Aorta (tissue), 5 donors: Measurements from ENCODE around the gene IL6R. TPM values are rescaled to one million over a fixed set of nuclear protein-coding genes. Genes with fewer than 3 reads are reported as not detected.

Source experiments
- ATAC-seq: fragments of 200-7000 bp; cut with Tn5 transposase; one replicate; pipeline ENCODE4 v1.9.1; 2022; ENCODE audit warnings: moderate library complexity; ENCODE audit not compliant: low FRiP score
- DNase-seq, 2 donors: peaks; one replicate each; pipeline ENCODE4 v3.0.0-alpha.2; 2020
- H3K27ac ChIP-seq, 2 donors: one replicate each; pipeline ENCODE4 v1.5.1; 2013; ENCODE audit warnings: low read length in 2 of 2, mild to moderate bottlenecking in 2 of 2, moderate library complexity in 2 of 2, control low read depth in 1 of 2, inconsistent platforms in 1 of 2, low read depth in 1 of 2
- H3K27me3 ChIP-seq, 2 donors: one replicate each; pipeline ENCODE4 v1.6.1; 2013; ENCODE audit warnings: control low read depth in 1 of 2, low read length in 1 of 2, mild to moderate bottlenecking in 1 of 2, moderate library complexity in 1 of 2; ENCODE audit not compliant: insufficient read depth in 2 of 2, control insufficient read depth in 1 of 2
- H3K36me3 ChIP-seq, 2 donors: one replicate each; pipeline ENCODE4 v1.6.1; 2013; ENCODE audit warnings: control low read depth in 1 of 2, low read length in 1 of 2, mild to moderate bottlenecking in 1 of 2; ENCODE audit not compliant: insufficient read depth in 2 of 2, control insufficient read depth in 1 of 2
- H3K4me1 ChIP-seq, 2 donors: one replicate each; pipeline ENCODE4 v1.6.1; 2013; ENCODE audit warnings: low read length in 2 of 2, control low read depth in 1 of 2, mild to moderate bottlenecking in 1 of 2, moderate library complexity in 1 of 2; ENCODE audit not compliant: insufficient read depth in 2 of 2, control insufficient read depth in 1 of 2
- H3K4me3 ChIP-seq, 2 donors: one replicate each; pipeline ENCODE4 v1.5.1; 2013; ENCODE audit warnings: low read length in 2 of 2, control low read depth in 1 of 2, mild to moderate bottlenecking in 1 of 2
- H3K9me3 ChIP-seq: one replicate; pipeline ENCODE4 v1.6.1; 2013; ENCODE audit warnings: mild to moderate bottlenecking, low read length; ENCODE audit not compliant: control insufficient read depth
- WGBS, 2 donors: extraction: QIAGEN DNeasy Blood & Tissue Kit; methylation state at CpG; one replicate each; pipeline ENCODE4 v1.1.7; 2013; 5-methylcytosine and 5-hydroxymethylcytosine counted together
- intact Hi-C, 2 donors: fragments of 100-400 bp; cut with DNase I; formaldehyde crosslinking; loops; one replicate each; pipeline versions ENCODE4 v1.14.2 to v1.15.0; 2022
- polyA plus RNA-seq, 2 donors: library from polyadenylated mRNA; stranded (reverse); fragments of 200-250 nt; gene quantifications; one replicate each; pipeline ENCODE4 v1.2.3, GENCODE V29; 2013
- total RNA-seq, 2 donors: library from RNA; stranded (reverse); fragmentation: NEBNext Ultra II Directional; extraction: Animal tissue kit (Norgen Biotek cat#: 25700); gene quantifications; one replicate each; pipeline ENCODE4 v1.2.1, GENCODE V29; 2021
- donor health status: healthy with polysubstance abuse.
- donor health status: Bipolar disorder and iron deficiency.
- donor health status: DM: no; HTN: no; CAD: no.
- donor health status: DM: no; HTN: no; CAD: no.
- donor health status: DM: yes; HTN: yes; CAD: no.

The IL6R gene
- total and polyA plus RNA-seq, 4 donors = 3.6 to 18.2 (median 11.6) TPM

DNA sequence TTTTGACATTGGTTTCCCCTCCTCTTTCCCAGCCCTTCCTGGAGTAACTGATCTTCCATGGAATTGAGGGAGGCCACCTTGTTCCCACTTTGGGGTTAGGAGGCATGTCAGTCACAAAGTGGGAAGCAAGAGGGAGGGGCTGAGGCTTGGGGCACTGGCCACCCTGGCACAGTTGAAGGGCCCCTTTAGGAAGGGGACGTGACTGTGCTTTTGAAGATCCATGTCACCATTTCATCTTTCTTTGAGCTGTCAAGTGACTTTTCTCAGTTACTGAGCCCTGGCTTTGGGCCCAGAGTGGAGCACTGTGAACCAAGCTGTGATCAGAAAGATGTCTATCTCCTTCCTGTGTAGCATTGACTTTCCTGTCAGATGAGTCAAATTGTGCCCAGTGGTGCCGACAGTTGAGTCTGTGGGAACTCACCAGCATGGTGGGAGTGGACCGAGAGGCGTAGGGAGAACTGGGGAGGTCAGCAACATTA lies 58.4 kb downstream of the IL6R start:
- intact Hi-C loops = loop anchor here in 1 of 2 donors (10.0 kb wide), 1 partner anchor 59 kb away; the partner anchor contains the start of gene IL6R
- DNase-seq = peak; percentile 46 to 69
- Histone ChIP-seq H3K9me3 (no peaks in the 10 kb centered on the region), H3K4me1 (no peaks in the 10 kb centered on the region), H3K27me3 (no peaks in the 10 kb centered on the region), H3K27ac (no peak overlapping the region), H3K4me3 (no peak overlapping the region), H3K36me3 (no peaks in the 10 kb centered on the region)
- WGBS, 2 donors = 59 to 88% methylated on average over 4 of the region's 4 CpGs
- ATAC-seq = no peak

DNA sequence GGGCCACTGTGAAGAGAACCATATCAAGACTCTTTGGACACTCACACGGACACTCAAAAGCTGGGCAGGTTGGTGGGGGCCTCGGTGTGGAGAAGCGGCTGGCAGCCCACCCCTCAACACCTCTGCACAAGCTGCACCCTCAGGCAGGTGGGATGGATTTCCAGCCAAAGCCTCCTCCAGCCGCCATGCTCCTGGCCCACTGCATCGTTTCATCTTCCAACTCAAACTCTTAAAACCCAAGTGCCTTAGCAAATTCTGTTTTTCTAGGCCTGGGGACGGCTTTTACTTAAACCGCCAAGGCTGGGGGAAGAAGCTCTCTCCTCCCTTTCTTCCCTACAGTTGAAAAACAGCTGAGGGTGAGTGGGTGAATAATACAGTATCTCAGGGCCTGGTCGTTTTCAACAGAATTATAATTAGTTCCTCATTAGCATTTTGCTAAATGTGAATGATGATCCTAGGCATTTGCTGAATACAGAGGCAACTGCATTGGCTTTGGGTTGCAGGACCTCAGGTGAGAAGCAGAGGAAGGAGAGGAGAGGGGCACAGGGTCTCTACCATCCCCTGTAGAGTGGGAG lies 60.6 kb downstream of the IL6R start:
- intact Hi-C loops = loop anchor here in 1 of 2 donors (10.0 kb wide), 1 partner anchor 61 kb away; the partner anchor contains the start of gene IL6R
- no peak overlapping the region for H3K4me3 ChIP-seq
- no peaks in the 10 kb centered on the region for H3K4me1 ChIP-seq
- DNase-seq (peak in 1 of 2 donors; percentile 19), ATAC-seq (no peak)
- 60 to 67% methylated on average over 8 of the region's 8 CpGs for WGBS, 2 donors
- no peaks in the 10 kb centered on the region for H3K36me3 ChIP-seq
- H3K27me3 ChIP-seq = no peaks in the 10 kb centered on the region
- no peaks in the 10 kb centered on the region for H3K9me3 ChIP-seq
- no peak overlapping the region for H3K27ac ChIP-seq

DNA sequence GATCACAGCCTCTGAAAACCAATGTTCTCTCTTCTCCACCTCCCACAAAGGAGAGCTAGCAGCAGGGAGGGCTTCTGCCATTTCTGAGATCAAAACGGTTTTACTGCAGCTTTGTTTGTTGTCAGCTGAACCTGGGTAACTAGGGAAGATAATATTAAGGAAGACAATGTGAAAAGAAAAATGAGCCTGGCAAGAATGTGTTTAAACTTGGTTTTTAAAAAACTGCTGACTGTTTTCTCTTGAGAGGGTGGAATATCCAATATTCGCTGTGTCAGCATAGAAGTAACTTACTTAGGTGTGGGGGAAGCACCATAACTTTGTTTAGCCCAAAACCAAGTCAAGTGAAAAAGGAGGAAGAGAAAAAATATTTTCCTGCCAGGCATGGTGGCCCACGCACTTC lies 61.1 kb downstream of the IL6R start:
- intact Hi-C loops = loop anchor here in 1 of 2 donors (10.0 kb wide), 1 partner anchor 61 kb away; the partner anchor contains the start of gene IL6R

GRCh38 chr1:154466921-154467417 lies 61.8 kb downstream of the IL6R start:
- intact Hi-C loops = loop anchor here in 1 of 2 donors (10.0 kb wide), 1 partner anchor 62 kb away; the partner anchor contains the start of gene IL6R
- no peak overlapping the region for H3K27ac ChIP-seq
- peak in 1 of 2 donors; percentile 34 for DNase-seq

More for the DNA sequence above, 61.1 kb downstream of the IL6R start:
- whole genome bisulfite sequencing, 2 donors = 86 to 88% methylated on average over 3 of the region's 3 CpGs
- Histone ChIP-seq H3K4me3 (no peak overlapping the region), H3K27ac (no peak overlapping the region), H3K9me3 (no peaks in the 10 kb centered on the region), H3K36me3 (no peaks in the 10 kb centered on the region), H3K4me1 (no peaks in the 10 kb centered on the region), H3K27me3 (no peaks in the 10 kb centered on the region)
- ATAC-seq = no peak
- DNase-seq = no peak

DNA sequence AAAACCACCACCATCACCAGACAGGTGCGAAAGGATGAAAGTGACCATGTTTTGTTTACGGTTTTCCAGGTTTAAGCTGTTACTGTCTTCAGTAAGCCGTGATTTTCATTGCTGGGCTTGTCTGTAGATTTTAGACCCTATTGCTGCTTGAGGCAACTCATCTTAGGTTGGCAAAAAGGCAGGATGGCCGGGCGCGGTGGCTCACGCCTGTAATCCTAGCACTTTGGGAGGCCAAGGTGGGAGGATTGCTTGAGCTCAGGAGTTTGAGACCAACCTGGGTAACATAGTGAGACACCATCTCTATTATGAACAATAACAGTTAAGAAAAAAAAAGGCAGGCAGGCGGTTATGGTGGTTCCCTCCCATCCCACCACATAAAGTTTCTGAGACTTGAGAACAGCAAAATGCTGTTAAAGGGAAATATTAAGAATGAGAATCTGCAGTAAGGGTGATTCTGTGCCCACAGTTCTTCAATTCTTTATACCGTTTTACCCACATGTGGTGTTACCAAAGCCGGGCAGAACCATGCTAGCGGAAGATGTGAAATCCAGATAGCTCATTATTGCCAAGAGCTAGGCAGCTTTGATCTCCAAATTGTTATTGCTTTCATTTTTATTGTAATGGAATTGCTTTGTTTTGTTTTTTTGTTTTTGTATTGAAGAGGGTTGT lies 62.4 kb downstream of the IL6R start:
- intact Hi-C loops = loop anchor here in 1 of 2 donors (10.0 kb wide), 1 partner anchor 63 kb away; the partner anchor contains the start of gene IL6R
- H3K4me1 ChIP-seq = no peaks in the 10 kb centered on the region
- no peaks in the 10 kb centered on the region for H3K9me3 ChIP-seq
- DNase-seq (peak in 1 of 2 donors; percentile 57), ATAC-seq (no peak)
- no peak overlapping the region for H3K27ac ChIP-seq
- no peaks in the 10 kb centered on the region for H3K27me3 ChIP-seq
- no peaks in the 10 kb centered on the region for H3K36me3 ChIP-seq
- H3K4me3 ChIP-seq = no peak overlapping the region
- WGBS, 2 donors = 93 to 96% methylated on average over 11 of the region's 11 CpGs

More at GRCh38 chr1:154466921-154467417, 61.8 kb downstream of the IL6R start:
- WGBS, 2 donors = 59 to 65% methylated on average over 8 of the region's 8 CpGs
- H3K9me3 ChIP-seq = no peaks in the 10 kb centered on the region
- H3K36me3 ChIP-seq = no peaks in the 10 kb centered on the region
- H3K4me3 ChIP-seq = no peak overlapping the region
- H3K27me3 ChIP-seq = no peaks in the 10 kb centered on the region
- ATAC-seq = no peak
- H3K4me1 ChIP-seq = no peaks in the 10 kb centered on the region

DNA sequence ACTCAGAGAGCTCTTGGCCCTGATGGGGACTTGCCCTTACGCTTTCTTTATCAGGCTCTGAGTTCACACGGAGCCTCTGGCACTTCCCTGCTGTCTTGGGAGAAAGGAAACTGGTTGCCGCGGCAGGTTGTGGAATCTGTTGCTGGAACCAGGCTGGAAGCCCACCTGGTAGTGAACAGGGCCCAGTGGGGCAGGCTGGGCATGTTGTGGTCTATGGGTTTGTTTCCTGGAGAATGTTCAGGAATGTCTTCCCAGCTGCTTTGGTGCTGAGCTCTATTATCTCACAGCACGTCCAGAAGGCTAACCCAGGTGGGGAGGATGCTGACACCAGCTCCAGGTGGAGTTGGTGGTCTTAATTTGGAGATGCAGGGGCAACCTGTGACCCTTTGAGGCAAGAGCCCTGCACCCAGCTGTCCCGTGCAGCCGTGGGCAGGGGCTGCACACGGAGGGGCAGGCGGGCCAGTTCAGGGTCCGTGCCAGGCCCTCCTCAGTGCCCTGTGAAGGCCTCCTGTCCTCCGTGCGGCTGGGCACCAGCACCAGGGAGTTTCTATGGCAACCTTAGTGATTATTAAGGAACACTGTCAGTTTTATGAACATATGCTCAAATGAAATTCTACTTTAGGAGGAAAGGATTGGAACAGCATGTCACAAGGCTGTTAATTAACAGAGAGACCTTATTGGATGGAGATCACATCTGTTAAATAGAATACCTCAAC lies 63.5 kb downstream of the IL6R start:
- no peak for ATAC-seq
- 80 to 82% methylated on average over 12 of the region's 12 CpGs for WGBS, 2 donors
- Histone ChIP-seq H3K4me1 (no peaks in the 10 kb centered on the region), H3K4me3 (no peak overlapping the region), H3K27ac (no peak overlapping the region), H3K9me3 (no peaks in the 10 kb centered on the region), H3K36me3 (no peaks in the 10 kb centered on the region), H3K27me3 (no peaks in the 10 kb centered on the region)
- intact Hi-C loops = loop anchor here in 1 of 2 donors (10.0 kb wide), 1 partner anchor 64 kb away; the partner anchor contains the start of gene IL6R
- peak in 1 of 2 donors; percentile 57 for DNase-seq

GRCh38 chr1:154469844-154470560 lies 64.9 kb downstream of the IL6R start:
- no peak for DNase-seq
- H3K4me1 ChIP-seq = no peaks in the 10 kb centered on the region
- no peaks in the 10 kb centered on the region for H3K9me3 ChIP-seq
- no peak for ATAC-seq
- H3K27me3 ChIP-seq = no peaks in the 10 kb centered on the region
- H3K4me3 ChIP-seq = no peak overlapping the region
- no peak overlapping the region for H3K27ac ChIP-seq
- intact Hi-C loops = loop anchor here in 1 of 2 donors (10.0 kb wide), 1 partner anchor 65 kb away; the partner anchor contains the start of gene IL6R
- WGBS, 2 donors = 91% methylated on average over 10 of the region's 10 CpGs
- no peaks in the 10 kb centered on the region for H3K36me3 ChIP-seq

DNA sequence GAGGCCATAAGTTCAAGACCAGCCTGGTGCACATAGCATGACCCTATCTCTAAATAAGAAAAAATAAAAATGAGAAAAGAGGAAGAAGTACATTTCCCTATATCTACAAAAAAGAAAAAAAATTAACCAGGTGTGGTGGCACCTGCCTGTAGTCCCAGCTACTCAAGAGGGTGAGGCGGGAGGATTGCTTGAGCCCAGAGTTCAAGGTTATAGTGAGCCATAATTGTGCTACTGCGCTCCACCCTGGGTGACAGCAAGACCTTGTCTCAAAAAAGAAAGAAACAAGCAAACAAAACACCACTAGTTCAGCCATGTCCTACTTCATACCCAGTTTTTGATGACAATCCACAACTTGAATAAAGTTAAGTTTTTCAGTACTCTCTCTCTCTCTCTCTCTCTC lies 66.2 kb downstream of the IL6R start:
- Histone ChIP-seq H3K36me3 (no peaks in the 10 kb centered on the region), H3K27me3 (no peaks in the 10 kb centered on the region), H3K4me3 (no peak overlapping the region), H3K27ac (no peak overlapping the region), H3K4me1 (no peaks in the 10 kb centered on the region), H3K9me3 (no peaks in the 10 kb centered on the region)
- intact Hi-C loops = no loop called here
- WGBS, 2 donors = 92% methylated on average over 2 of the region's 2 CpGs
- DNase-seq (no peak), ATAC-seq (no peak)
